Endothelial cell (in vitro differentiated cells): ENCODE measurements around the gene SLC26A3. TPM values are rescaled to one million over a fixed set of nuclear protein-coding genes. Genes with fewer than 3 reads are reported as not detected.

Source experiments
- DNase-seq: peaks from one replicate; pipeline ENCODE4 v3.0.0; 2021; ENCODE audit warnings: low spot score
- H3K27ac Mint-ChIP-seq: one replicate; pipeline ENCODE4 v1.8.0; 2021; ENCODE audit warnings: mixed read lengths, inconsistent platforms; ENCODE audit not compliant: unreplicated experiment
- H3K27me3 Mint-ChIP-seq: one replicate; pipeline ENCODE4 v1.8.0; 2021; ENCODE audit warnings: mild to moderate bottlenecking, moderate library complexity, mixed read lengths, inconsistent platforms; ENCODE audit not compliant: unreplicated experiment
- H3K36me3 Mint-ChIP-seq: one replicate; pipeline ENCODE4 v1.8.0; 2021; ENCODE audit warnings: mild to moderate bottlenecking, low read depth, mixed read lengths, inconsistent platforms; ENCODE audit not compliant: unreplicated experiment
- H3K4me1 Mint-ChIP-seq: one replicate; pipeline ENCODE4 v1.8.0; 2021; ENCODE audit warnings: mild to moderate bottlenecking, mixed read lengths, inconsistent platforms; ENCODE audit not compliant: unreplicated experiment
- H3K4me3 Mint-ChIP-seq: one replicate; pipeline ENCODE4 v1.8.0; 2021; ENCODE audit warnings: mild to moderate bottlenecking, mixed read lengths, inconsistent platforms; ENCODE audit not compliant: unreplicated experiment
- H3K9me3 Mint-ChIP-seq: one replicate; pipeline ENCODE4 v1.8.0; 2021; ENCODE audit warnings: mixed read lengths, inconsistent platforms; ENCODE audit not compliant: unreplicated experiment
- total RNA-seq: library from RNA; stranded (reverse); fragmentation: NEBNext Ultra II Directional; extraction: Animal tissue kit (Norgen Biotek cat#: 25700); gene quantifications from one replicate; pipeline ENCODE4 v1.2.1, GENCODE V29; 2021; ENCODE audit not compliant: unreplicated experiment
- TF ChIP-seq, protein P1 (sequence below): fragments of 200-600 bp; sonication (generic); IDR thresholded peaks from one replicate; pipeline ENCODE4 v1.5.0; 2021; ENCODE audit warnings: antibody characterized with exemption; ENCODE audit not compliant: unreplicated experiment

Gene SLC26A3
- total RNA-seq, 1 donor from 2014 or later, result not detected

GRCh38 chr7:107779647-107780099 is 23.4 kb downstream of the SLC26A3 start:
- Mint-ChIP-seq H3K4me3 (no peak overlapping the region), H3K4me1 (no peaks in the 10 kb centered on the region), H3K36me3 (no peaks in the 10 kb centered on the region), H3K27ac (no peak overlapping the region), H3K9me3 (no peaks in the 10 kb centered on the region), H3K27me3 (no peaks in the 10 kb centered on the region)
- DNase-seq, result no peak
- TF ChIP-seq, protein P1, sequence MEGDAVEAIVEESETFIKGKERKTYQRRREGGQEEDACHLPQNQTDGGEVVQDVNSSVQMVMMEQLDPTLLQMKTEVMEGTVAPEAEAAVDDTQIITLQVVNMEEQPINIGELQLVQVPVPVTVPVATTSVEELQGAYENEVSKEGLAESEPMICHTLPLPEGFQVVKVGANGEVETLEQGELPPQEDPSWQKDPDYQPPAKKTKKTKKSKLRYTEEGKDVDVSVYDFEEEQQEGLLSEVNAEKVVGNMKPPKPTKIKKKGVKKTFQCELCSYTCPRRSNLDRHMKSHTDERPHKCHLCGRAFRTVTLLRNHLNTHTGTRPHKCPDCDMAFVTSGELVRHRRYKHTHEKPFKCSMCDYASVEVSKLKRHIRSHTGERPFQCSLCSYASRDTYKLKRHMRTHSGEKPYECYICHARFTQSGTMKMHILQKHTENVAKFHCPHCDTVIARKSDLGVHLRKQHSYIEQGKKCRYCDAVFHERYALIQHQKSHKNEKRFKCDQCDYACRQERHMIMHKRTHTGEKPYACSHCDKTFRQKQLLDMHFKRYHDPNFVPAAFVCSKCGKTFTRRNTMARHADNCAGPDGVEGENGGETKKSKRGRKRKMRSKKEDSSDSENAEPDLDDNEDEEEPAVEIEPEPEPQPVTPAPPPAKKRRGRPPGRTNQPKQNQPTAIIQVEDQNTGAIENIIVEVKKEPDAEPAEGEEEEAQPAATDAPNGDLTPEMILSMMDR, result no peak

DNA sequence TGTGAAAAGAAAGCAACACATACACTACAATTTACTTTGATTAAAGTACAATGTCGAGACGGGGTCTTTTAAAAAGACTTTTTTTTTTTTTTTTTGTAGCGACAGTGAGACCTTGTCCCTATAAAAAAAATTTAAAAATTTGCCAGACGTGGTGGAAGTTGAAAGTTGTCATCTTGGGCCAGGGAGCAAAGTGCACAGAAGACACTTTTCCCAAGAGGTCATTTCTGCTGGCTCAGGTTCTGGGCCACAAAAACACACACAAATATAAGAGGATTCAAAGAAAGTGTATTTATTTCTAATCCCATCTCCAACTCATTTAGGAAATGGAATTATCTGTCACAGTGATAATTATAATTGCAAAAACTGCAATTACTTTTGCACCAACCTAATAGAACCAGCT is 24.7 kb downstream of the SLC26A3 start:
- TF ChIP-seq, protein P1, result no peak

GRCh38 chr7:107777702-107778101 is 25.3 kb downstream of the SLC26A3 start:
- Mint-ChIP-seq H3K27ac (no peak overlapping the region), H3K9me3 (no peaks in the 10 kb centered on the region), H3K36me3 (no peaks in the 10 kb centered on the region), H3K4me3 (no peak overlapping the region), H3K27me3 (no peaks in the 10 kb centered on the region), H3K4me1 (no peaks in the 10 kb centered on the region)
- no peak for DNase-seq
- TF ChIP-seq, protein P1, result no peak

More for the DNA sequence above, 24.7 kb downstream of the SLC26A3 start:
- H3K9me3 Mint-ChIP-seq, result no peaks in the 10 kb centered on the region
- no peaks in the 10 kb centered on the region for H3K36me3 Mint-ChIP-seq
- no peak overlapping the region for H3K27ac Mint-ChIP-seq
- H3K4me3 Mint-ChIP-seq, result no peak overlapping the region
- no peaks in the 10 kb centered on the region for H3K4me1 Mint-ChIP-seq
- no peaks in the 10 kb centered on the region for H3K27me3 Mint-ChIP-seq
- no peak for DNase-seq

- TF ChIP-seq, protein P1, result no peak
- H3K4me1 Mint-ChIP-seq, result no peaks in the 10 kb centered on the region
- no peaks in the 10 kb centered on the region for H3K36me3 Mint-ChIP-seq
- no peak overlapping the region for H3K4me3 Mint-ChIP-seq
- no peak for DNase-seq
- no peak overlapping the region for H3K27ac Mint-ChIP-seq
- H3K9me3 Mint-ChIP-seq, result no peaks in the 10 kb centered on the region
- H3K27me3 Mint-ChIP-seq, result no peaks in the 10 kb centered on the region
Observed at GRCh38 chr7:107773027-107773426, 30.0 kb downstream of the SLC26A3 start.

DNA sequence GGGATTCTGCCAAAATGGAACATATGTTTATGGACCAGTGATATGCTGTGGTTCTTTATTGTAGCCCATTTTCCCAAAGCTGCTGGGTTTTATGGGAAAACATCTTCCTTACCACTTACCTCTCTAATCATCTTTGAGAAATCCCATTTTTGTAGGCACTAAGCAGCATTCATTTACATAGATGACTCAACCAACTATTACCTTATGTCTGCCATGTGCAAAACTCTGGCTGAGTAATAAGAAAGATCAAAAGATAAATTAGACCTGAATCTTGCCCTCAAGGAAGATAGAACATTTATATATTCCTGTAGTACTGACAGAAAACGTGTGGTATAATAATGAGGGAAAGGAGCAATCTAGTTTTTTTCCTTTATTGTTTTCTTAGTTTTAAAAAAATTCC is 34.8 kb downstream of the SLC26A3 start:
- no peak for DNase-seq
- Mint-ChIP-seq H3K27me3 (no peaks in the 10 kb centered on the region), H3K36me3 (no peaks in the 10 kb centered on the region), H3K4me1 (peaks cover 4% of the 10 kb centered on the region), H3K27ac (no peak overlapping the region), H3K4me3 (no peak overlapping the region), H3K9me3 (no peaks in the 10 kb centered on the region)
- TF ChIP-seq, protein P1, result no peak
